KMS-11 (cell line): ENCODE data around the gene TFAP2E.

Source experiments
- H2AFZ ChIP-seq: fragments of 200-600 bp; sonication (generic); 2 replicates; pipeline ENCODE4 v1.6.1; 2016; ENCODE audit warnings: antibody characterized with exemption, mixed run types, low read depth
- H3K27ac ChIP-seq: fragments of 200-600 bp; sonication (generic); 2 replicates; pipeline ENCODE4 v1.6.1; 2016; ENCODE audit warnings: mild to moderate bottlenecking, mixed run types
- H3K27me3 ChIP-seq: fragments of 200-600 bp; sonication (generic); 2 replicates; pipeline ENCODE4 v1.6.1; 2017; ENCODE audit warnings: mild to moderate bottlenecking, low read depth, mixed run types, moderate library complexity; ENCODE audit not compliant: insufficient read depth
- H3K36me3 ChIP-seq: fragments of 200-600 bp; sonication (generic); 2 replicates; pipeline ENCODE4 v1.6.1; 2017; ENCODE audit warnings: mild to moderate bottlenecking, mixed run types; ENCODE audit not compliant: insufficient read depth
- H3K4me1 ChIP-seq: fragments of 200-600 bp; sonication (generic); 2 replicates; pipeline ENCODE4 v1.6.1; 2016; ENCODE audit warnings: mild to moderate bottlenecking, low read depth, mixed run types; ENCODE audit not compliant: poor library complexity, severe bottlenecking
- H3K4me2 ChIP-seq: fragments of 200-600 bp; sonication (generic); 2 replicates; pipeline ENCODE4 v1.7.0; 2016; ENCODE audit warnings: mild to moderate bottlenecking, mixed run types
- H3K4me3 ChIP-seq: fragments of 200-600 bp; sonication (generic); IDR thresholded peaks from 2 replicates; pipeline ENCODE4 v1.6.1; 2017; ENCODE audit warnings: low read depth, low read length, mixed read lengths; ENCODE audit not compliant: insufficient read depth
- H3K79me2 ChIP-seq: fragments of 200-600 bp; sonication (generic); 2 replicates; pipeline ENCODE4 v1.6.1; 2016; ENCODE audit warnings: low read depth, mixed run types; ENCODE audit not compliant: insufficient read depth
- H3K9ac ChIP-seq: fragments of 200-600 bp; sonication (generic); 2 replicates; pipeline ENCODE4 v1.6.1; 2016; ENCODE audit warnings: mild to moderate bottlenecking, mixed run types
- H4K20me1 ChIP-seq: fragments of 200-600 bp; sonication (generic); 2 replicates; pipeline ENCODE4 v1.6.1; 2016; ENCODE audit warnings: mild to moderate bottlenecking, mixed run types; ENCODE audit not compliant: insufficient read depth
- TF ChIP-seq, protein P1 (sequence below): fragments of 200-600 bp; sonication (generic); conservative IDR thresholded peaks from 2 replicates; pipeline ENCODE4 v1.6.1; 2017; ENCODE audit warnings: low read depth, mild to moderate bottlenecking, antibody characterized with exemption, low read length, moderate library complexity, mixed read lengths

The TFAP2E gene

GRCh38 chr1:35531368-35531767 is 41.7 kb upstream of the TFAP2E start:
- H3K4me2 ChIP-seq, result no peak overlapping the region
- no peaks in the 10 kb centered on the region for H3K4me1 ChIP-seq
- H3K79me2 ChIP-seq, result no peaks in the 10 kb centered on the region
- no peak overlapping the region for H3K27ac ChIP-seq
- H3K4me3 ChIP-seq, result no peak overlapping the region
- no peaks in the 10 kb centered on the region for H4K20me1 ChIP-seq
- no peak overlapping the region for H3K9ac ChIP-seq
- no peak overlapping the region for H2AFZ ChIP-seq
- TF ChIP-seq, protein P1, sequence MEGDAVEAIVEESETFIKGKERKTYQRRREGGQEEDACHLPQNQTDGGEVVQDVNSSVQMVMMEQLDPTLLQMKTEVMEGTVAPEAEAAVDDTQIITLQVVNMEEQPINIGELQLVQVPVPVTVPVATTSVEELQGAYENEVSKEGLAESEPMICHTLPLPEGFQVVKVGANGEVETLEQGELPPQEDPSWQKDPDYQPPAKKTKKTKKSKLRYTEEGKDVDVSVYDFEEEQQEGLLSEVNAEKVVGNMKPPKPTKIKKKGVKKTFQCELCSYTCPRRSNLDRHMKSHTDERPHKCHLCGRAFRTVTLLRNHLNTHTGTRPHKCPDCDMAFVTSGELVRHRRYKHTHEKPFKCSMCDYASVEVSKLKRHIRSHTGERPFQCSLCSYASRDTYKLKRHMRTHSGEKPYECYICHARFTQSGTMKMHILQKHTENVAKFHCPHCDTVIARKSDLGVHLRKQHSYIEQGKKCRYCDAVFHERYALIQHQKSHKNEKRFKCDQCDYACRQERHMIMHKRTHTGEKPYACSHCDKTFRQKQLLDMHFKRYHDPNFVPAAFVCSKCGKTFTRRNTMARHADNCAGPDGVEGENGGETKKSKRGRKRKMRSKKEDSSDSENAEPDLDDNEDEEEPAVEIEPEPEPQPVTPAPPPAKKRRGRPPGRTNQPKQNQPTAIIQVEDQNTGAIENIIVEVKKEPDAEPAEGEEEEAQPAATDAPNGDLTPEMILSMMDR, result no peak
- no peaks in the 10 kb centered on the region for H3K36me3 ChIP-seq
- no peaks in the 10 kb centered on the region for H3K27me3 ChIP-seq

DNA sequence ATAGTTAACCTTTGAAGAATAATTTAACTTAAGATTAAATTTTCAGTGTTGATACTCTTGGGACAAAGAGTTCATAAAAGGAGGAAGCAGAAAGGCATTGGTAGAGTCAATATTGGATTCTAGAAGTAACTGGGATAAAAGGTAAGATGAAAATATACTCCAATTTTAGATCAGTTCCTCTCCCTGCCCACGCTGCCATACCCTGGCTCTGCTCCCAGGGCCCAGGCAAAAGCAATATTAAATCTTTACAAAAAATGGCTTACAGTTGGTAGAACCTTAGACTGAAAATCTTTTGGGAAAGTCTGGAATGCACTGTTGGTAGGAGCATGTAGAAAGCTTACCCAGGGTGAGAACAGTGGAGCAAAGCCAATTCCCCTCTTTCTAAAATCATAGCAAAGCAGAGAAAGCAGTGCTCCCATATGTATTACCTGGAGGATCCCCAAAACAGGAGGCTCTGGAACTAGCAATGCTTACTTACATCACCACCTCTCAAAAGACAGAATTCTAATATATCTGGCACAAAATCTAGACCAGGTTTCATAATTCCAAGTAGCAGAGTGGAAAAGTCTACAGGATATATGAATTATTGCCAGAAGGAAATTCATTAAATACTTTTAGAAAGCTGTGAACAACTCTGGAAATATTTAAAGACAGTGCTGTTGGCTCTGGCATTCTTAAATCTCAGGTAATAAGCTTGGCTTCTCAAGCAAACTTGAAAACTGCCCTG is 40.5 kb upstream of the TFAP2E start:
- Histone ChIP-seq H3K4me3 (no peak overlapping the region), H3K27me3 (no peaks in the 10 kb centered on the region), H3K4me1 (peaks cover 1% of the 10 kb centered on the region), H3K27ac (no peak overlapping the region), H2AFZ (no peak overlapping the region), H4K20me1 (no peaks in the 10 kb centered on the region), H3K36me3 (no peaks in the 10 kb centered on the region), H3K79me2 (no peaks in the 10 kb centered on the region; the same call in 1 of the 2 replicates), H3K9ac (no peak overlapping the region), H3K4me2 (no peak overlapping the region)
- TF ChIP-seq, protein P1, result no peak

DNA sequence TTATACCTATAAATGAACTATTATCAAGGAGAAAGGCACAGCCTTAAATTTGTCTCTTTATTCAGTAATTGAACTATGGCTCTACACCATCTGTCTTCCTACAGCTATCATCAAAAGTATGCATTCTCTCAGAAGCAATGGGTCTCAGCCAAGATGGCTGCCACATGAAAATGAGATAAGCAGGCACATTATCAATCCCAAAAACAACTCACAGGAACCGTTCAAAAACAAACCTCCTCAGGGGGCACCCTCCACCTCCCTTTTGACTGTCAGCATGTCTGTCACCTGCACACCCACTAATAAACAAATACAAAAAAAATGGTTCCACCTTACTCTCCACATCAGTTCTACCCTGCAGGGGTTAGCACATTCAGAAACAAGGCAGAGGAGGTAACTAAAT is 39.5 kb upstream of the TFAP2E start:
- no peak overlapping the region for H3K4me2 ChIP-seq
- no peaks in the 10 kb centered on the region for H4K20me1 ChIP-seq
- H2AFZ ChIP-seq, result no peak overlapping the region
- no peak overlapping the region for H3K4me3 ChIP-seq
- no peaks in the 10 kb centered on the region; the same call in 1 of the 2 replicates for H3K79me2 ChIP-seq
- no peaks in the 10 kb centered on the region for H3K27me3 ChIP-seq
- peaks cover 11% of the 10 kb centered on the region for H3K4me1 ChIP-seq
- H3K36me3 ChIP-seq, result no peaks in the 10 kb centered on the region
- no peak overlapping the region for H3K9ac ChIP-seq
- TF ChIP-seq, protein P1, result no peak
- no peak overlapping the region for H3K27ac ChIP-seq

DNA sequence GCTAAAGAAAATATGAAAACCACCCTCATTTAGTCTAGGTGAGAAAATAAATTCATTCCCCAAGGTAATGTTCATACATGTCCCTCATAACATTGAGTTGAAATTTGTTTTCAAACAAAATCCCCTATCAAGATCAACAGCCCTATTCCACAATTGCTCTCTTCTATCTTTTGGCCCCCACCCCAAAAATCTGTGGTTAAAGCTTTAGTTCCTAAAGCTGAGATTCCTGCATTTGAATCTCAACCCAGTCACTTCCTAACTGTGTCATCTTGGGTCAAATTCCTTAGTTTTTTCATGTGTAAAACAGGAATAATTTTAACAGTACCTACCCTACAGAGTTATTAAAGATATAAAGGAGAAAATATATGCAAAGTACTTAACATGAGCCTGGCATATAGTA is 37.9 kb upstream of the TFAP2E start:
- Histone ChIP-seq H3K9ac (no peak overlapping the region), H2AFZ (no peak overlapping the region), H3K79me2 (no peaks in the 10 kb centered on the region; the same call in 1 of the 2 replicates), H4K20me1 (no peaks in the 10 kb centered on the region), H3K27me3 (no peaks in the 10 kb centered on the region), H3K36me3 (no peaks in the 10 kb centered on the region), H3K4me3 (no peak overlapping the region), H3K4me1 (peaks cover 27% of the 10 kb centered on the region), H3K27ac (no peak overlapping the region), H3K4me2 (no peak overlapping the region)
- TF ChIP-seq, protein P1, result no peak
